ENCODE results near the gene VPS50.
A peak's percentile ranks its signal among the peaks of the same experiment; 100 is the strongest.

VPS50 gene, protein sequence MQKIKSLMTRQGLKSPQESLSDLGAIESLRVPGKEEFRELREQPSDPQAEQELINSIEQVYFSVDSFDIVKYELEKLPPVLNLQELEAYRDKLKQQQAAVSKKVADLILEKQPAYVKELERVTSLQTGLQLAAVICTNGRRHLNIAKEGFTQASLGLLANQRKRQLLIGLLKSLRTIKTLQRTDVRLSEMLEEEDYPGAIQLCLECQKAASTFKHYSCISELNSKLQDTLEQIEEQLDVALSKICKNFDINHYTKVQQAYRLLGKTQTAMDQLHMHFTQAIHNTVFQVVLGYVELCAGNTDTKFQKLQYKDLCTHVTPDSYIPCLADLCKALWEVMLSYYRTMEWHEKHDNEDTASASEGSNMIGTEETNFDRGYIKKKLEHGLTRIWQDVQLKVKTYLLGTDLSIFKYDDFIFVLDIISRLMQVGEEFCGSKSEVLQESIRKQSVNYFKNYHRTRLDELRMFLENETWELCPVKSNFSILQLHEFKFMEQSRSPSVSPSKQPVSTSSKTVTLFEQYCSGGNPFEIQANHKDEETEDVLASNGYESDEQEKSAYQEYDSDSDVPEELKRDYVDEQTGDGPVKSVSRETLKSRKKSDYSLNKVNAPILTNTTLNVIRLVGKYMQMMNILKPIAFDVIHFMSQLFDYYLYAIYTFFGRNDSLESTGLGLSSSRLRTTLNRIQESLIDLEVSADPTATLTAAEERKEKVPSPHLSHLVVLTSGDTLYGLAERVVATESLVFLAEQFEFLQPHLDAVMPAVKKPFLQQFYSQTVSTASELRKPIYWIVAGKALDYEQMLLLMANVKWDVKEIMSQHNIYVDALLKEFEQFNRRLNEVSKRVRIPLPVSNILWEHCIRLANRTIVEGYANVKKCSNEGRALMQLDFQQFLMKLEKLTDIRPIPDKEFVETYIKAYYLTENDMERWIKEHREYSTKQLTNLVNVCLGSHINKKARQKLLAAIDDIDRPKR

DNA sequence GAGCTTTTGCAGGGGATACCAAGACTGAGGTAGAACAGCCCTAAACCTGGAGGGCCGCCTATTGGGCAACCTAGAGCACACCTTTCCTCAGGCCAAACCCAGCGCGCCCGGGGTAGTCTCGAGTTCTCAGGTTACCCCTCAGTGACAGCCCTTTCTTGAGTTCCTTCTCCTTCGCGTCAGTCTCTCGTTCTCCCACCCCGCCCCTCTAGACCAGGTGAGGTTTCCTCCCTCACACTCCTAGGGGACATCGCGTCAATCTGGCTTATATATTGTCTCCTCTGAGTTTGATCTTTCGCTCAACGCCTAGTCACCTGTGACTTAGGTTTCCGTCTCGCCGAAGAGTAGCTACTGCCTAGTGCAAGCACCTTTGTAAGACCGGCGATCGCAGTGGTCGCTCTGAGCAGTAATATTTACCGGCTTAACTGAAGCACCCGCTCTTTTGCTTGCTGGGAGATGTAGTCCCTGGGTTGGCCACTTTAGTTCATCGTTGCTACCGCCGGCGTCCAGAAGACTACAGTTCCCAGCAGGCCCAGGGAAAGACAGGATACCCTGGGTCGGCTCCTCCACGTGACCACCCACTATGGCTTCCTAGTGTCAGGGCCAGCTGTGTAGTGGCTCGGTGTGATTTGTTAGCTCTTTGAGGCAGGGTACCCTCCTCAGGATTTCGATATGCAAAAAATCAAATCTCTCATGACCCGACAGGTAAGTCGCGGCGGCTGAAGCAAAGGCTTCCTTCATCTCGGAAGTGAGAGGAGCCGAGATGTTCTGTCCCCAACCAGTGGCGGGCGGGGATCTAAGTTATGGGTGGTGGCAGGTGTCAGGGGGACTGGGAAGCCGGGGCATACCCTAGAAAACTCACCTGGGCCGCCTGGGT, at the start of gene VPS50:
TSS of gene VPS50 (plus strand) at position 568 of the 874 bp plus-strand sequence. CDS start at position 670, 102 bp downstream.
- DNase-seq (ENCODE audit: low spot score): peak; percentile 94

DNA sequence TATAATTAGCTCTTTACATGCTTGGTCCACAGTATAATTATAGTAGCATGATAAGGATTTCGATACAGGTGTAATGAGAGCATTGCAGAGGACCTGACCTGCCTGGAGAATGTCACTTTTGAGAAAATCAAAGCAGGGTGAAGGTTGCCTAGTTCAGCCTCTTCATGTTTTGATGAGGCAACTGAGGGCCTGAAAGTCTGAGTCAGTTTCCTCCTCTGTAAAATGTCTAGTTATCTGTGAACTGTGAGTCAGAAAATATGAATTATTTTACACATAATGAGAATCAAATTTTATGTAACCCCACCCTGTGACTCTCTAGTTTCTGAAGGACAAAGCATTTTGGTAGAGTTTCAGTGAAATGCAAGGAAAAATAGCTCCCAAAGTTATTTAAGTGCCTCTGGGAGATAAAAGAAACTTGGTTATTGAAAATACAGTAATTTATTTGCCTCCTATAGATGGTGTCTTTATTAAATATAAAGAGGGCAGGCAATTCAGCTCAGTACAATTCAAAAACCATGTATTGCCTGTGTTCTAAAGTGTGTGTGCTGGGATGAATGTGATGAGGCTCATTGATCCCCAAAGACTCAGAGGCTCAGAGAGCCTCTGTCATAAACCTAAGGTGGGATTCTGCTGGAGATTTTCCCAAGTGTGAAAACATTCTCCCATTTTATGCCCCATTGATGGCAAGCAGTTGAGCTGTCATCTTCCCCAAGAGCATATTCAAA, 46.7 kb upstream of the VPS50 start:
- DNase-seq (ENCODE audit: low spot score): no peak

DNA sequence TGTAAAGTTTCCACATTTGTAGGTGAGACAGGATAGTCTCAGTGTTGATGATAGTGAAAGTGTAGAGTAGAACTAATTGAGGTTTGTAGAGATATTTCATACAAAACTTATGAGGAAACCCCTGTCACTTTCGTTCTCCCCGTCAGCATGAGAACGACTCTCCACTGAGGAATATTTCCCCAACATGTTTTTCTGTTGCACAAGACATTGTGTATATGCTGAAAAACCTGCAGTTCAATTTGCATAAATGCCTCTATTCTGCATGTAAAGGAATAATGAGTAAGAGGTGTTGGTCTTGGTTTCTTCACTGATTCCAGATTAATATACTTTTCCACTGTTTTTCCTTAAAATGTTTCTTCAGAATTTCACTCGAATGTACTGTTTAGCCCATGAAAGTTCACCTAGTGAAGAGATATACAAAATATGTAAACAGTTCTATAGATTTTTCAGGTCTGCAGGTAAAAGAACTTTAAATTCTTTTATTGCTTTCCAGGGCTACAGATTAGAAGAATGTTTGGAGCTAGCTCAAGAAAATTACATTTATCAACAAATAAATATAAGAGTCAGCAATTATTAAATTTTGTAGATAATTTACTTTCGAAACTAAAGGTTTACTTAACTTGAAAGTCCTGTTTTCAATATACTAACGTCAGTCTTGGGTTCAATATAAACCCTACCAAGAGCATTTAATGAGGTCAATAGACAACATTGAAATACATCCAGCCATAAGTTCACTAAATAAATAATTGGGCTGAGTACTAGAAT, 43.1 kb upstream of the VPS50 start:
- no peak for DNase-seq (ENCODE audit: low spot score)

DNA sequence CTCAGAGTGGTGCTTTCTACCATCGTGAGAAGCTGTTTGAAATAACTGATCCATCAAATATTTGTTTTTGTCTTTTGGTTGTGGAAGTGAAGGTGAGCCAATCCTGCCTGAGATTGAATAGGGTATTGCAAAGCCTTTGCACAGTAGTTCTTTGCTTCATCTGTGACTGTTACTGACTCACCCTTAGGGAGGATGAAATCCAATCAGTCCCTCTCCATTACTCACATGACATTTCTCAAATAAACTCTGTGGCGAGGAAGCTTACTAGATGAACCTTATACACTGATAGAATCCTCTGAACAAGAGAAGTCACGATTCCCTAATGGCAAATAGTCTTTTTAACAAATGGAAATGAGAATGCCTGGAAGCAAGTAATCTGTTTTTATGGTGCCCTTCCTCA, 37.8 kb upstream of the VPS50 start:
- DNase-seq (ENCODE audit: low spot score): no peak

DNA sequence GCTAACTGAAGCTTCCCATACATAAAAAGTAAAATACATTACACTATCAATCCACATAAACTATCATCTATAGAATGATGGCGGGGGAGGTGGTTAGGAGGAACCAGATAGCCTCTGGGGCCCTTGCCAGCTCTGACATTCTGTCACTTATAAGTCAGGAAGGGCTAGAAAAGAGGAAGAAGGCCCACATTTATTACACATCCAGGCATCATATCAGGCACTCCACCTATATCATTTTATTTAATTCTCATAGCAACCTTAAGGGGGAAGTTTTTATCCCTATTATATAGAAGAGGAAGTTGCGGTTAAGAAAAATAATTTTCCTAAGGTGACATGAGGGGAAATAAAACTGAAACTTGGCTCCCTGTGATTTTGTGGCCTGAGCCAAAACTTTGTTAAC, 35.8 kb upstream of the VPS50 start:
- no peak for DNase-seq (ENCODE audit: low spot score)

DNA sequence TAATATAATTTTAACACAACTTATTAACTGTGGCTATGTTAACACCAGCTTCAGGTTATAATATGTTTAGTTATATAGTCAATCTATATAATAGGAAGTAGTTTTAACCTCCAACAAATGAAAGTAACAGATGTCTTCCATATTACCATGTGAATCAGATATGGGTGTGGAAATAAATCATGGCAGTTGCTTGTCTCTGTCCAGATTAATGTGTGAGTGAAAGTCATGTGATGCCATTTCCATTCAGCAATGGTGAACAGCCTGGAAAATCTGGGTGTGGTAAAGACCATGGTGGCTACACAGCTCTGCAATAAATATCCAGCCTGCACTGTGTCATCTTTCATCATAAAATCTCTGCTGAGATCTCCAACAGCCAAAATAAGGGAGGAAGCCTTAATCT, 33.7 kb upstream of the VPS50 start:
- no peak for DNase-seq (ENCODE audit: low spot score)

DNA sequence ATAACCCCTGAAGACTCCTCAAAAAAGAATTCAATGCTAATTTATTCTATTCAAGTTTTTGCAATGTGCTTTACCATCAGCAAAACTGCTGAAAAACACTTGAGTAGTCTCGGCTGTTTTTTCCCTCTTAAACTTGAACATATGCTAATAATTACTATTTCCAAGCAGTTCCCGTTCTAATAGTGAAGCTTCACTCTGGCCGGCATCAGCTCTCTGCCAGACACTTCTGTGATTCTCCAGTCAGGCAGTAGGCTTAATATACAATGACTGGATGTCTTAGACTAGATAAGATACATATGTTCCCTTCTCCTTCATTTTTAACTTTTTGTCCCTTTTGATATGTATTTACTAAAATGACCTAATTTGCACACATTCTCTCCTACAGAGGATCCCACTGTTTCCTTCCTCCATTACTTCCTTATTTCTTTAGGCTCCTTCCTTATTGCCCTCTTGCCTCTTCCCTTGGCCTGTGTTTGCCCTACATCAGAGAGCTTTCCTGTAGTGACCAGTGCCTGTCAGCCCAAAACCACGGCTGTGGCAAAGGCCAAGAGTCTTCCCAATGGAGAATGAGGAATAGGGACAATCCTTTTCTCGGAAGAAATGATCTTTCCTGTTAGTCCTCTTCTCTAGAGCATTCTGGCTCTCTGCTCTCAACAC, 29.4 kb upstream of the VPS50 start:
- no peak for DNase-seq (ENCODE audit: low spot score)

DNA sequence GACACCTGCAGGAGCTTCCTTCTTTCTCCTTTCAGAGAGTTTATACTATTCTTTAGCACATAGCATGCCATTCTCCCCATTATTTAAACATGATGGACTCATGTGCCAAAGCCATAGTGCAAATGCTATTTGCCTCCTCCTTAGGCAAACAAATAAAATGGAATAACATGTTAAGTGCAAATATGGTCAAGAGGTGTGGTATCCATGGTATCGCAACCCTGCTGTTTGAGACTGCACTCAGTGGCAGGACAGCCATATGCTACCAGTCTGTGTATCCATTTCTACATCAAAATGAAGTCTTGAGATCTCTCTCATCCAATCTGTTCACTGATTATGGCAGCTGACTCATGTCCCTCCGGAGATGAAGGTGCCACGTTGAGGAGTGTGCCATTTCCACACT, 28.7 kb upstream of the VPS50 start:
- no peak for DNase-seq (ENCODE audit: low spot score)

DNA sequence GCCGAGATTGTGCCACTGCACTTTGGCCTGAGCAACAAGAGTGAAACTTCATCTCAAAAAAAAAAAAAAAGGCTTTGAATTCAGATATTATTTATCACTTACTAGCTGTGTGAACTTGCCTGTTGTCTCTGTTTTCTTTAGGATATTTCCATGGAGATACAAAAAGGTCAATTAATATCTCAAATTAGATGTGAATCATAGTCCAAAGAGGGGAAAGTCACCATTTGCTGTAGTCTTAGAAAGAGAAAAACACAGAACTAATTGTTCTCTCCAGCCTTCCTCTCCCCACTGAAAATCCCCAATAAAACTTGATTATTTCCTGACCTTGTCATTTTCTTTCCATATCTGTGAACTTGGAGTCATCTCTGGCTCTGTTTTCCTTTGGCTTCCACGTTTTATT, 27.1 kb upstream of the VPS50 start:
- no peak for DNase-seq (ENCODE audit: low spot score)

DNA sequence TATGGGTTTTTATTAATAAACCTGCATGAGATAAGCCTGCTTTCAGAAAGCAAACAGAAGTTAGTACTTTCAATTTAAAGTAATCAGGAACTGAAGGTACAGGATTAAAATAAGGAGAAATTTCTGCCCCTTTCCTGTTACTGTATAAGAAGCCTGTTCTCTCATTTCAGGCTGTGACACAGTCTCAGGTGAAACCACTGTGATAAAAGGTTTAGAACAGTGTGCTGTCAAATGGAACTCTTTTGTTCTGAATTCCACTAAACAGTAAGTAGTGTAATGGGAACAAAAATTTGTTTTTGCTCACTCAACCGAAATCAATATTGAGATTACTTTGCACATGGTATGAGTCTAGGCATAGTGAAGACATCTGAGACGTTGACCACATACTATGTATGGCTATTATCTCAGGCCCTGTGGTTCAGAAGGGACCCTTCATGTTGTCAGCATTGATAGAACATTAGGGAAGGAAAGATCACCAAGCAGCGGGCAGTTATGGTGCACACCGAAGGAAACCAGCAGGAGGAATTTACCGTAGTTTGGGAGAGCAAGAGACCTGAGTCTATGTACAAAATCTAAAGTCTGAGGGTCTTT, 20.8 kb upstream of the VPS50 start:
- no peak for DNase-seq (ENCODE audit: low spot score)

DNA sequence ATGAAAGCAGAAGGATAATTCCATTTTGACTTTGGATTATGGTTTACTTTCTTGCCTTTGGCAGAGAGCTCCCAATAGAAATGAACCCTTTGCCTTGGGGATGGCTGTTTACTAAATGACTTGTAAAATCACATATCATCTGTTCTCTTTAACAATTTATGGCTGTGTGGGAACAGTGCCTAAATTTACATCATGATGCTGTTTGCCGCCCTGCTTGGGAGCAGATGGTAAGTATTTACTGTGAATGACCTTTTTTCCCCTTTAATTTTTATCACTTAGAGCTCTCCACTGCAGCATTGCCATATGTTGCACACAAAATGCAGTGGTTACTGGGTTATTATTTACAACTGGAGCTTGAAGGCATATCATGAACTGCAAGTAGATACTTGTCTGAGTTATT, 19.3 kb upstream of the VPS50 start:
- DNase-seq (ENCODE audit: low spot score): no peak

DNA sequence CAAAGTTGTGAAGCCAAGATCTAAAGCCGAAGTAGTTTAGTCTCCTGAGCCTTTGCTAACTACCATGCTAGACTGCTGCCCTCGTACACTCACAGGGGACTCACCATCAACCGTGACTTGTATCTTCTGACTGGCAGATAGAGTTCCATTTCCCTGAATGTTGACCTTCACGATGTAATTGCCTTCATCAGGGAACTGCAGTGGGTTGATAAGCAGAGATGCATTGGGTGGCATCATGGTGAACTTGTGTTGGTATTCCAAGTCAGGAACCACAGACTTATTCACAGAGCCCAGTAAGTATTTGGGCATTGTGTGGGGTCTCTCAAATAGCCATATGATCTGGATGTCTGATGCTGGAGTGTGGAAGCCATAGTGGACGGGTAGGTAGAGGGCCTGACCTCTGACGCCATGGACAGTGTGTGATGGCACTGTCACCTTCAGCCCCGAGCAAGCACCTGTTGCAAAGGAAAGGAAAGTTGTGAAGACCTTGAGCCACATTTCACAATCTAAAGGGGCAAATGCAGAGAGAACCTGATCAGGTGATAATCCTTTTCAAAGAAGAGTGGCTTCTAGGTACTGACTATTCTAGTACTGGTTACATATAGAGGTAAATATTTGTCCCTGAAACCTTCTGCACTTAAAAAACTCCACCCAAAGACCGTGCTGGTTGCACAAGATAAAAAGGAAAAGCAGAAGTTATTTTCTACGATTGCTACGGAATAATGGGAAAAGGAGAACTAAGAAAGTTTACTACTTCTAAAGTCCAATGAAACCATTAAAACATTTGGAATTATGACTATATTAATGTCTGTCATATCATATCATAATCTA, 13.0 kb upstream of the VPS50 start:
- DNase-seq (ENCODE audit: low spot score): no peak

DNA sequence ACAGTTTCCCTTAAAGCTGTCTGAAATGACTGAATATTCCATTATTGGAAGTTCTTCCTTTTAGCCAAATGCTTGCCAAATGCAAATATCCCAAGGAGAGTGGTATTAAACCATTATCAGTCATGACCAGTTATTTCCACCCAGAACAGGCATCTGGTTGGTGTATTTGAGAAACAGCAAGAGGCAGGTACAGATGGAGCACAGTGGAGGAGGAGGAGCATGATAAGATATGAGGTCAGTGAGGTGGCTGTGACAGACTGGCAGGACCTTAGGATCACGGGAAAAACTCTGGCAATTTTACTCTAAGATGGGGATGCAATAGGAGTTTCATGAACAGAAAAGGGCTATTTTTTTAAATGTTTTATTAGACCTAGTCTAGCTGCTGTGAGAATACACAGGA, 12.3 kb upstream of the VPS50 start:
- DNase-seq (ENCODE audit: low spot score): no peak

DNA sequence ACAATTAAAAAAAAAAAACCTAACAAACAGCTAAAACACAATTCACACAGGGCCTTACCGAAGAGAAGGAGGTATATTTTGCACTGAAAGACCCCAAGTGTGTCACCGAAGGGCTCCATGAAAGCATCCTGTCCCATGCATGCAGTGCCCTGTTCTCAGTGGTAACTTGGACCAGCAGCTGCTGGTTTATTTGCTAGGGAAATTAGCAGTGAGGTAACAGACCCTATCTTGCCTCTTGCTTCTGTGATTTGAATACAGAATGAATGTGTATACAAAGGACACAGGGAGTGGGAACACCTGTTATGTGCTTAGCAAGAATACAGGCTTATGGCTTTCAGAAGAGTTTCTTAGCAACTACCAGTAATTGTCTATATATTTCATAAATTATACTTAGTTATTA, 5.9 kb upstream of the VPS50 start, which contains the start of gene HEPACAM2:
TSS of gene HEPACAM2 (minus strand) at position 160 of the 400 bp plus-strand sequence.
- DNase-seq (ENCODE audit: low spot score): no peak

DNA sequence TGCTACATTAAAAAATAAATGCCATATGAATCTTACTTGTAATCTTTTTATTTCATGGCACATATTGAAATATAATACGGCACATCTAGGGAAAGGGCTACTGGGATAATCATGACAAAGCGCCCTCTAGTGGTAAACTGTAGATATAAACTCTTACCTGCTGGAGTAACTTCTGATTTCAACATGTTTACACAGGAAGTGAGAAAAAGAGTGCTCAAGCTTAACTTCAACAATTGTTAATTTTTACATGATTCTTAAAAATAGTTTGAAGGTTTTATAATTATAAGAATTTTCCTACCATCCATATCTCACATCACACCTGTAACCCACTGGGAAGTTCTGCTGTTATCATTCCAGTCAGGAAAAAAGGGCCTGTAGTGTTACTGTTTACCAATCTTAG, 3.9 kb upstream of the VPS50 start:
- DNase-seq (ENCODE audit: low spot score): peak; percentile 38

DNA sequence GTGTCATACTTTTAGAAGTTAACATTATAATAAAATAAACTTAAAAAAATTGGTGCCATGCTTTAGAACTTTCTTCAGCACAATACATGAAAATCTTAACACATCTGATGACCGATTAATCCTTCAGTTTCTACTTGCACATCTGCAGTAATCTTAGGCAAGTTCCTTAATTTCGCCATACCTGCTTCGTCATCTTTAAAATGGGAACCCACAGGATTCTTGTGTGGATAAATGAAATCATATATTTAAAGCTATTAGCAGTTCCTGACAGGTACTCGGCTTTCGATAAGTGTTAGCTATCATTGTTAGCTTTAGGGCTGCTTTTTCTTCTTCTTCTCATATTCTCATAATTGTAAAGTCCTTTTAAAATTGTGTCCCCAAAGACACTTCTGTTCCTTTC, 907 bp upstream of the VPS50 start:
- no peak for DNase-seq (ENCODE audit: low spot score)

DNA sequence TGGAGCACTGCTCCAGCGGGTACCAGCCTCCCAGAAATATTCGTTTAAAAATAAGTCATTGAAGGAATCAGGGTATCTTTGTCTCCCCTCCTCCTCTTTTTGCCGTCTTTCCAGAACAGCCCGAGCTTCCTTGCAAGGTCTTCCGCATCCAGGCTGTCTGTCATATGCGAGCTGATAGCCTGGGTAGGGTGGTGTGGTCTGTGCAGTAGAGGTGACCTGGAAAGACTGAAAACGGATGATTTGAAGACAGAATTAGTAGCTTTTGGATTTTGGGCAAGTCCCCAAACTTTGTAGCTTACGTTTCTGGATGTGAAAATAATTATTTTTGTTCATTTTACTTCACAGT, 480 bp downstream of the VPS50 start:
- DNase-seq (ENCODE audit: low spot score): no peak

DNA sequence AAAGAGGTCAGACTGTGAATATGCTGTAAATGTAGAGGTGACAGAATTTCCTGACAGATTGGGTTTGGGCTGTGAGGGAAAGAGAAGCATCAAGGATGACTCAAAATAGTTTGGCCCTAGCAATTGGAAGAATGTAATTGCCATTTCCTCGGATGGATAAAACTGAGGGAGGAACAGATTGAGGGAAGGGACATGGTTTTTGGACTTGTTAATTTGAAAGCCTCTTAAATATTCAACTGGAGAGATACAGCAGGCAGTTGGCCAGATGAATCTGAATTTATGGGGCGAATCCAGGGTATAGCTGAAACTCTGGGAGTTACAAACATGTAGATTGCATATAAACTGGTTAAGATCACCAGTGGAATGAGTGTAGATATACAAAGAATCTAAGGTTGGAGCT, 3.4 kb downstream of the VPS50 start:
- DNase-seq (ENCODE audit: low spot score): no peak

DNA sequence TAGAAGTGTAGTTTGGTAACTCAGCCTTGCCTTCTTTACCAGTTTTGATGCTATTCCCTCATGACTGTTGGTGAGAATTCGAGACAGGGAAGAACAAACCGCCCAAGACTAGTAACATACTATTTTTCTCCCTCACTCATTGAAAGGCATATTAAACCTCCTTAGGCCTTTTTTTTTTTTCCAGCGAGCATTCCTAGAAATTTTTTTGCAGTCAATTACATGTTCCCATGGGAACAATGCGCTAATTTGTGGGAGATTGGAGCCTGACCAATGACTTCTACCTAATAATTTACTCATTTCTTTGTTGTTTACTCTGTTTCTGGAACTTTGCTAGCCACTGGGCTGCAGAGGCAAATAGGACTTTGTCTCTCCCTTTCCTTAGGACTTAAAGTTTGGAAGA, 6.0 kb downstream of the VPS50 start:
- DNase-seq (ENCODE audit: low spot score): no peak

All from D341Med (cell line).